Liver (tissue), 9 donors: ENCODE results near the gene GFI1. TPM values are rescaled to one million over a fixed set of nuclear protein-coding genes. Genes with fewer than 3 reads are reported as not detected.

Source experiments
- DNase-seq: peaks from one replicate; pipeline ENCODE4 v3.0.0-alpha.2; 2017; ENCODE audit warnings: low spot score
- H3K27ac ChIP-seq, 2 donors: one replicate each; pipeline ENCODE4 v1.7.0; 2013; ENCODE audit warnings: inconsistent platforms in 2 of 2, low read length in 2 of 2, control low read depth in 1 of 2, low read depth in 1 of 2, mild to moderate bottlenecking in 1 of 2
- H3K27me3 ChIP-seq, 4 donors: one replicate each; pipeline versions ENCODE4 v1.6.1 to v1.7.0; 2013; ENCODE audit warnings: low read length in 3 of 4, inconsistent platforms in 1 of 4, mild to moderate bottlenecking in 1 of 4, moderate library complexity in 1 of 4; ENCODE audit not compliant: control insufficient read depth in 4 of 4, insufficient read depth in 4 of 4
- H3K36me3 ChIP-seq, 4 donors: one replicate each; pipeline versions ENCODE4 v1.6.1 to v1.7.0; 2013; ENCODE audit warnings: low read length in 3 of 4, mild to moderate bottlenecking in 3 of 4, low read depth in 1 of 4, moderate library complexity in 1 of 4; ENCODE audit not compliant: control insufficient read depth in 4 of 4, insufficient read depth in 3 of 4
- H3K4me1 ChIP-seq, 4 donors: one replicate each; pipeline versions ENCODE4 v1.6.1 to v1.7.0; 2013; ENCODE audit warnings: low read length in 3 of 4, mild to moderate bottlenecking in 3 of 4, moderate library complexity in 1 of 4; ENCODE audit not compliant: control insufficient read depth in 4 of 4, insufficient read depth in 4 of 4
- H3K4me3 ChIP-seq, 3 donors: one replicate each; pipeline versions ENCODE4 v1.6.1 to v1.7.0; 2013; ENCODE audit warnings: low read length in 3 of 3, control low read depth in 1 of 3, low read depth in 1 of 3, mild to moderate bottlenecking in 1 of 3
- H3K9ac ChIP-seq, 2 donors: one replicate each; pipeline ENCODE4 v1.7.0; 2013; ENCODE audit warnings: low read length in 2 of 2, mild to moderate bottlenecking in 2 of 2, moderate library complexity in 2 of 2, control low read depth in 1 of 2, low read depth in 1 of 2
- H3K9me3 ChIP-seq, 4 donors: one replicate each; pipeline versions ENCODE4 v1.6.1 to v1.7.0; 2013; ENCODE audit warnings: low read length in 3 of 4; ENCODE audit not compliant: control insufficient read depth in 4 of 4
- CTCF ChIP-seq: fragments of 150-350 bp; IDR thresholded peaks from 2 replicates; pipeline ENCODE4 v1.5.1; 2017; ENCODE audit warnings: improper control_type of control experiment, low read depth, low read length; ENCODE audit not compliant: missing input control
- EGR1 ChIP-seq, 2 donors: IDR thresholded peaks; 2 replicates each; pipeline ENCODE4 v1.6.1; 2016 to 2018; ENCODE audit warnings: antibody characterized with exemption in 2 of 2, low read depth in 2 of 2
- FOXA1 ChIP-seq: IDR thresholded peaks from 2 replicates; pipeline ENCODE4 v1.6.1; 2016; ENCODE audit warnings: antibody characterized with exemption
- FOXA2 ChIP-seq: IDR thresholded peaks from 2 replicates; pipeline ENCODE4 v1.6.1; 2016; ENCODE audit warnings: antibody characterized with exemption
- GABPA ChIP-seq, 2 donors: IDR thresholded peaks in 1 of 2; conservative IDR thresholded peaks in 1 of 2; 2 replicates each; pipeline ENCODE4 v1.6.1; 2016; ENCODE audit warnings: antibody characterized with exemption in 2 of 2, mild to moderate bottlenecking in 1 of 2, moderate library complexity in 1 of 2
- HNF4A ChIP-seq, 2 donors: conservative IDR thresholded peaks; 2 replicates each; pipeline ENCODE4 v1.6.1; 2016; ENCODE audit warnings: antibody characterized with exemption in 2 of 2, mild to moderate bottlenecking in 2 of 2
- HNF4G ChIP-seq: IDR thresholded peaks from 2 replicates; pipeline ENCODE4 v1.6.1; 2016; ENCODE audit warnings: antibody characterized with exemption
- JUND ChIP-seq, 2 donors: IDR thresholded peaks; 2 replicates each; pipeline ENCODE4 v1.6.1; 2016; ENCODE audit warnings: antibody characterized with exemption in 2 of 2
- MAX ChIP-seq: IDR thresholded peaks from 2 replicates; pipeline ENCODE4 v1.6.1; 2016; ENCODE audit warnings: antibody characterized with exemption
- NR2F2 ChIP-seq: IDR thresholded peaks from 2 replicates; pipeline ENCODE4 v1.6.1; 2016; ENCODE audit warnings: antibody characterized with exemption
- RAD21 ChIP-seq, 2 donors: IDR thresholded peaks; 2 replicates each; pipeline ENCODE4 v1.6.1; 2016; ENCODE audit warnings: antibody characterized with exemption in 2 of 2, mild to moderate bottlenecking in 2 of 2
- REST ChIP-seq: IDR thresholded peaks from 2 replicates; pipeline ENCODE4 v1.6.1; 2016; ENCODE audit warnings: antibody characterized with exemption, mild to moderate bottlenecking
- RXRA ChIP-seq, 2 donors: IDR thresholded peaks; 2 replicates each; pipeline ENCODE4 v1.6.1; 2017 to 2018; ENCODE audit warnings: antibody characterized with exemption in 2 of 2, mild to moderate bottlenecking in 1 of 2
- TAF1 ChIP-seq: conservative IDR thresholded peaks from 2 replicates; pipeline ENCODE4 v1.6.1; 2016; ENCODE audit warnings: antibody characterized with exemption, mild to moderate bottlenecking
- YY1 ChIP-seq: IDR thresholded peaks from 2 replicates; pipeline ENCODE4 v1.6.1; 2016; ENCODE audit warnings: antibody characterized with exemption, mild to moderate bottlenecking
- WGBS: extraction: QIAGEN DNeasy Blood & Tissue Kit; methylation state at CpG from one replicate; pipeline ENCODE4 v1.1.7; 2013; 5-methylcytosine and 5-hydroxymethylcytosine counted together
- polyA plus RNA-seq, 2 donors: library from polyadenylated mRNA; stranded (reverse) in 1 of 2; unstranded in 1 of 2; fragments of 200-250 nt in 1 of 2; fragments of >200 nt in 1 of 2; fragmentation: Nextera tagmentation in 1 of 2; extraction: Ambion mirVana in 1 of 2; gene quantifications; one replicate each; pipeline versions ENCODE4 v1.2.1 to v1.2.3, GENCODE V29; 2013 to 2015
- total RNA-seq, 2 donors: library from RNA; depleted of rRNA; stranded (reverse); fragments of >200 nt; gene quantifications; one replicate each; pipeline ENCODE4 v1.2.3, GENCODE V29; 2014
- donor health status: healthy.
- donor health status: healthy.
- donor health status: healthy.
- donor health status: healthy.
- donor health status: healthy.

The GFI1 gene
- total and polyA plus RNA-seq, 4 donors: 0.22 to 3.9 (median 0.55) TPM

GRCh38 chr1:92493139-92493538 lies 6.4 kb upstream of the GFI1 start:
- Histone ChIP-seq H3K36me3 (no peaks in the 10 kb centered on the region), H3K27ac (no peak overlapping the region), H3K4me1 (no peaks in the 10 kb centered on the region), H3K9ac (no peak overlapping the region), H3K27me3 (no peaks in the 10 kb centered on the region), H3K9me3 (no peaks in the 10 kb centered on the region), H3K4me3 (no peak overlapping the region)
- DNase-seq: no peak
- 96% methylated on average over 4 of the region's 4 CpGs for WGBS
- TF ChIP-seq EGR1 (IDR thresholded peaks at IDR 0.05; ENCODE audit: low read depth in 2 of 2) (no peak), REST (no peak), NR2F2 (no peak), HNF4A (conservative IDR thresholded peaks at IDR 0.05) (no peak), HNF4G (no peak), JUND (IDR thresholded peaks at IDR 0.05) (no peak), RXRA (IDR thresholded peaks at IDR 0.05) (no peak), FOXA2 (no peak), FOXA1 (no peak), YY1 (no peak), TAF1 (no peak), RAD21 (IDR thresholded peaks at IDR 0.05) (no peak), CTCF (no peak)

- no peak overlapping the region for H3K27ac ChIP-seq
- no peak for DNase-seq
- no peak overlapping the region for H3K4me3 ChIP-seq
- TF ChIP-seq EGR1 (IDR thresholded peaks at IDR 0.05; ENCODE audit: low read depth in 2 of 2) (no peak), MAX (no peak), HNF4G (no peak), GABPA (IDR thresholded peaks at IDR 0.05 in 1 of 2, conservative IDR thresholded peaks at IDR 0.05 in 1 of 2) (no peak)
- H3K4me1 ChIP-seq: peaks cover 14 to 29% (median 29%) of the 10 kb centered on the region in 4 donors
- H3K9me3 ChIP-seq: no peaks in the 10 kb centered on the region
- 79% methylated on average over 3 of the region's 3 CpGs for WGBS
- no peaks in the 10 kb centered on the region for H3K36me3 ChIP-seq
- no peaks in the 10 kb centered on the region for H3K27me3 ChIP-seq
- H3K9ac ChIP-seq: no peak overlapping the region
Observed at GRCh38 chr1:92488832-92489231, 2.1 kb upstream of the GFI1 start.
